SJCRH30 (cell line): ENCODE results near the gene GATA2. TPM values are rescaled to one million over a fixed set of nuclear protein-coding genes. Genes with fewer than 3 reads are reported as not detected.

Source experiments
- DNase-seq, 2 experiments: peaks; one replicate each; pipeline ENCODE4 v3.0.0-alpha.2; 2015 to 2020
- H3K27ac ChIP-seq: fragments of 250-450 bp; sonication (Bioruptor Pico); 2 replicates; pipeline ENCODE4 v1.5.1; 2020; ENCODE audit warnings: mild to moderate bottlenecking, moderate library complexity
- H3K27me3 ChIP-seq: fragments of 250-450 bp; sonication (Bioruptor Pico); 2 replicates; pipeline ENCODE4 v1.5.1; 2020; ENCODE audit warnings: mild to moderate bottlenecking, moderate library complexity
- H3K36me3 ChIP-seq: fragments of 250-450 bp; sonication (Bioruptor Pico); 2 replicates; pipeline ENCODE4 v1.5.1; 2020; ENCODE audit warnings: mild to moderate bottlenecking, moderate library complexity
- H3K4me1 ChIP-seq: fragments of 250-450 bp; sonication (Bioruptor Pico); 2 replicates; pipeline ENCODE4 v1.5.1; 2020; ENCODE audit warnings: mild to moderate bottlenecking, moderate library complexity
- H3K4me3 ChIP-seq: fragments of 250-450 bp; sonication (Bioruptor Pico); 2 replicates; pipeline ENCODE4 v1.5.1; 2020; ENCODE audit warnings: mild to moderate bottlenecking, moderate library complexity
- H3K9me3 ChIP-seq: fragments of 250-450 bp; sonication (Bioruptor Pico); replicated peaks from 2 replicates; pipeline ENCODE4 v1.5.1; 2020; ENCODE audit warnings: mild to moderate bottlenecking, moderate library complexity
- total RNA-seq: library from RNA; depleted of rRNA; stranded (reverse); fragments of >200 nt; shearing (Covaris generic); gene quantifications from 2 replicates; pipeline ENCODE4 v1.2.3, GENCODE V29; 2014

Gene GATA2
- total RNA-seq, 1 experiment from 2014 or later = 17.1 TPM

DNA sequence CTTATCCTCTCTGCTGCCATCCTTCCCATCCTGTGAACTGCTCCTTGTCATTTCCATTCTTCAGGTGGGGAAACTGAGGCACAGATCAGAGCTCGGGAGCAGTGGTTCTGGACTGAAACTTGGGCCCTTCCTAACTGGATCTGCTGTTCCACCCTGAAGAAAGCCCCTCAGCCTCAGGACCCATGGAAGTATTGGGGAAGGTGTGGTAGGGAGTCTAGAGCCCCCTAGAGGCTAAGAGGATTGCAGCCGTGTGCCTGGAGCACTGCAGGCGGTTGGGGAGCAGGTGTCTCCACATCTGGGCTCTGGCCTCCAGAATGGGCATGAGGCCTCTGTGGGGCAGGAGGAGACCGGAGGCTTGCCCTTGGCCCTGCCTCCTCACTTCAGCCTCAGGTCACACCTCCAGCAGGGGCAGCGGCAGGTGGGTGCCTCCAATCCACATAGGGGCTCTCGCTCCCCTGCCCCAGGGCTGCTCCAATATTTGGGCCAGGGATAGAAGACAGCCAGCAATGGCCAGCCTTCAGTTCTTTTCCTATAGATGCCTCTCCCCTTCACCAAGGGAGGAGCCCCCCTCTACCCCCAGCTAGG, 54.4 kb downstream of the GATA2 start:
- no peaks in the 10 kb centered on the region for H3K36me3 ChIP-seq
- H3K4me3 ChIP-seq = no peak overlapping the region
- no peak overlapping the region for H3K27ac ChIP-seq
- H3K4me1 ChIP-seq = no peaks in the 10 kb centered on the region
- DNase-seq = peak in 1 of 2 experiments; percentile 45
- 0 out of 2 replicates have a peak, but pooled peaks cover 8% of the 10 kb centered on the region for H3K27me3 ChIP-seq
- H3K9me3 ChIP-seq = no peaks in the 10 kb centered on the region

DNA sequence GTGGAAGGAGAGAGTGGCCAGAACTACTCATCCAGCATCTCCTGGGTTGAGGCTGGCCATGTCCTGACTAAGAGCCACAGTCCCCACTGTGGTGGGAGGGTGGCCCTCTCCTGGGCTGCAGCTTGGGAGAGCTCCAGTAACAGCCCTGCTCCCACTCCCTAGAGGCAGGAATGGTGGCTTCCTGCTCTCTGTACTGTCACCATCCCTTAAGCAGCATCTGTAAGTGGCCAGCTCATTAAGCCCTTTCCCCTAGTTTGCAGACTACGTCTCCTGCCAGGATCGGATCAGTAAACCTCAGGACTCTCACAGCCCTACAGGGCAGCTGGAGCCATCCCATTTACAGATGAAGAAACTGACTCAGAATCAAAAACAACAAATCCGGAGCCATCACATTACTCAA, 56.8 kb downstream of the GATA2 start:
- Histone ChIP-seq H3K4me1 (no peaks in the 10 kb centered on the region), H3K27me3 (peaks cover 27% of the 10 kb centered on the region)

GRCh38 chr3:128435561-128435960, 57.4 kb downstream of the GATA2 start:
- Histone ChIP-seq H3K36me3 (no peaks in the 10 kb centered on the region), H3K9me3 (no peaks in the 10 kb centered on the region), H3K4me1 (no peaks in the 10 kb centered on the region), H3K4me3 (no peak overlapping the region), H3K27me3 (peaks cover 31% of the 10 kb centered on the region), H3K27ac (no peak overlapping the region)
- no peak for DNase-seq

More for the DNA sequence above, 56.8 kb downstream of the GATA2 start:
- H3K4me3 ChIP-seq = no peak overlapping the region
- DNase-seq = no peak
- no peaks in the 10 kb centered on the region for H3K9me3 ChIP-seq
- no peaks in the 10 kb centered on the region for H3K36me3 ChIP-seq
- H3K27ac ChIP-seq = no peak overlapping the region

- no peaks in the 10 kb centered on the region for H3K4me1 ChIP-seq
- DNase-seq = peak in 1 of 2 experiments; percentile 26
- no peak overlapping the region for H3K4me3 ChIP-seq
- H3K9me3 ChIP-seq = no peaks in the 10 kb centered on the region
- H3K27ac ChIP-seq = no peak overlapping the region
- H3K36me3 ChIP-seq = no peaks in the 10 kb centered on the region
- peaks cover 36% of the 10 kb centered on the region for H3K27me3 ChIP-seq
Observed at GRCh38 chr3:128435058-128435457, 57.9 kb downstream of the GATA2 start.

DNA sequence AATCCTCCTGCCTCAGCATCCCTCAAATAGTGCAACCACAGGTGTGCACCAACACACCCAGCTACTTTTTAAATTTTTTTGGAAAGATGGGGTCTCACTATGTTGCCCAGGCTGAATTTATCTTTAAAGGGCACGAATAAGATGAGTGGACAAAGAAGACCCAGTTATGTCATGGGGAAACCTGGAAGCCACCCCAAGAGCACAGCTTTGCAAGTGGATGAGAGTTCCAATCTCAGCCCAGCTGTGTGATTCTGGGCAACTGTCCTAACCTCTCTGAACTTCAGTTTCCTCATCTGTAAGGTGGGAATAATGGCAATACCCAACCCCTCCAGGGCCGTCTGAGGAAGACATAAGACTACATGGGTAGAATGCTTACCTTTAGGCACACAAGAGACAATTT, 58.5 kb downstream of the GATA2 start:
- DNase-seq = no peak
- peaks cover 41% of the 10 kb centered on the region for H3K27me3 ChIP-seq
- no peak overlapping the region for H3K4me3 ChIP-seq
- no peaks in the 10 kb centered on the region for H3K36me3 ChIP-seq
- H3K27ac ChIP-seq = no peak overlapping the region
- H3K4me1 ChIP-seq = no peaks in the 10 kb centered on the region
- H3K9me3 ChIP-seq = no peaks in the 10 kb centered on the region

GRCh38 chr3:128433837-128434165, 59.2 kb downstream of the GATA2 start:
- Histone ChIP-seq H3K36me3 (no peaks in the 10 kb centered on the region), H3K4me3 (no peak overlapping the region), H3K27me3 (peaks cover 41% of the 10 kb centered on the region), H3K9me3 (no peaks in the 10 kb centered on the region), H3K4me1 (no peaks in the 10 kb centered on the region), H3K27ac (no peak overlapping the region)
- no peak for DNase-seq

GRCh38 chr3:128432971-128433836, 59.8 kb downstream of the GATA2 start:
- peak overlapping the region; percentile 41 for H3K4me3 ChIP-seq
- H3K27me3 ChIP-seq = peaks cover 41% of the 10 kb centered on the region
- no peak overlapping the region for H3K27ac ChIP-seq

DNA sequence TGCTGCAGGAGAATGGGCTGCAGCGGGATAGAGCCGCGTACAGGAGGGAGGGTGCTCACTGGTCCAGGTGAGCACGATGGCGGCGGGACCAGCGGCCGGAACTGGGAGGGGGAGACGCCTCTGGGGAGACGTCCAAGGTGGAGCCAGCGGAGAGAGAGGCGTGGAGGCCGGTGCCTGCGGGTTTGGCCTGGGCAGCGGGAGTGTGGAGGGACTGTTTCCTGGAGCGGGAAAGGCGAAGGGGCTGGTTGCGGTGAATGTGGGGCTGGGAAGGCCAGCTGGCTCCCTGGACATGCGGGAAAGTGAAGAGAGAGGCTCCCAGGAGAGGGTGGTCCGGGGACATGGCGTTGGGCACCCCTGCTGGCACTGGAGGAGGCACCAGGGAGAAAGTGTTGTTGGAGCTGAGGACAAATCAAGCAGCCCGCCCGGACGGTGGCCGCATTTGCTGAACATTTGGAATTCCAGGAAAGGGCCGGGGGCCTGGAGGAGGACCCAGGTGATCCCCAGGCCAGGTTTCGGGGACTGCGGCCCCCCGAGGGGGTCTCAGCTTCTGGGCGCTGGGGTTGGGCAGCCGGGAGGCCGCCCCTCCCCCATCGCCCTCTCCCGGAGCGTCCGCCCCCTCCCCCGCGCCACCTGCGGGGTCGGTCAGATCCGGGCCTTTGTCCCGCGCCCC, 60.6 kb downstream of the GATA2 start:
- Histone ChIP-seq H3K9me3 (no peaks in the 10 kb centered on the region), H3K27ac (no peak overlapping the region), H3K4me3 (peak overlapping the region; percentile 41), H3K36me3 (no peaks in the 10 kb centered on the region), H3K27me3 (peaks cover 41% of the 10 kb centered on the region), H3K4me1 (no peaks in the 10 kb centered on the region)
- DNase-seq = peak in 1 of 2 experiments; percentile 29

More at GRCh38 chr3:128432971-128433836, 59.8 kb downstream of the GATA2 start:
- no peaks in the 10 kb centered on the region for H3K4me1 ChIP-seq
- H3K9me3 ChIP-seq = no peaks in the 10 kb centered on the region
- DNase-seq = peak; percentile 26 to 39
- H3K36me3 ChIP-seq = no peaks in the 10 kb centered on the region

GRCh38 chr3:128431803-128432300, 61.1 kb downstream of the GATA2 start:
- H3K36me3 ChIP-seq = no peaks in the 10 kb centered on the region
- H3K4me1 ChIP-seq = no peaks in the 10 kb centered on the region
- H3K9me3 ChIP-seq = no peaks in the 10 kb centered on the region
- H3K27ac ChIP-seq = no peak overlapping the region
- H3K27me3 ChIP-seq = peaks cover 41% of the 10 kb centered on the region
- no peak for DNase-seq
- no peak overlapping the region for H3K4me3 ChIP-seq

DNA sequence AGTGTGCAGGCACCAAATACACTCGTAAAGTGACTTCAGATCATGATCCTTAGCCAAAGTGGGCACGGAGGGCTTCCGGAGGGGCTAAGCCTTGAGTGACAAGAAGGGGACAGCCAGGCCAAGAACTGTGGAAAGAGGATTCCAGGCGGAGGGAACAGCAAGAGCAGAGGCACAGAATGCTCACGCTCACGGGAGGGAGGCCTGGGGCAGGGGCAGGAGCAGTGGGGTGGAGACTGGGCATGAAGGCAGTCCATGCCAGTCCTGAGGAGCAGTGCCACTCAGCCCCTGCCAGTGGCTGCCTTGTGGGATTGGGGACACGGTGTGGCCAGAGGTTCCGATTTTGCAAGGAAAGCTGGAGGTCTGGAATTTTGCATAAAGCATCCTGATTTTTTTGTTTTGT, 62.3 kb downstream of the GATA2 start:
- Histone ChIP-seq H3K4me3 (no peak overlapping the region), H3K27ac (no peak overlapping the region), H3K9me3 (no peaks in the 10 kb centered on the region), H3K27me3 (peaks cover 41% of the 10 kb centered on the region), H3K36me3 (no peaks in the 10 kb centered on the region), H3K4me1 (no peaks in the 10 kb centered on the region)
- DNase-seq = no peak

DNA sequence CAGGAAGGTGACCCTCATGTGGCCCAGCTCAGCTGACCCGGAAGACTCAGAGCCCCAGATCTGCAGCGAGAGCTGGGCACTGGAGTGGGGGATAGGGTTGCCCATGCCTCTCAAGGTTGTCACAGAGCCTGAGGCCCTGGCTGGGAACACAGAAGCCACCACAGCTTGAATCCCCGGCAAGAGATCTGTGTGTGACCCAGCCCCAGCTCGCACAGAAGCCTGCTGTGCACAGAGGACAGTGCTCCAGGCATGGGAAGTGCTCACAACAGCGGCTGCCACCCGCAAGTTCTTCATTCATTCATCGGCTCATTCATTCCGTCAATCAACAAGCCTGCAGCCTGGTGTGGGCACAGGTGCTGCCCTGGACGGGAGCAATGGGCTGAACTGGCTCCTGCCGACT, 62.7 kb downstream of the GATA2 start:
- Histone ChIP-seq H3K9me3 (no peaks in the 10 kb centered on the region), H3K27me3 (peaks cover 41% of the 10 kb centered on the region), H3K36me3 (no peaks in the 10 kb centered on the region), H3K4me1 (no peaks in the 10 kb centered on the region), H3K27ac (no peak overlapping the region), H3K4me3 (no peak overlapping the region)
- no peak for DNase-seq

- Histone ChIP-seq H3K27ac (no peak overlapping the region), H3K4me3 (no peak overlapping the region), H3K9me3 (no peaks in the 10 kb centered on the region), H3K27me3 (peaks cover 43% of the 10 kb centered on the region), H3K4me1 (no peaks in the 10 kb centered on the region), H3K36me3 (no peaks in the 10 kb centered on the region)
- DNase-seq = no peak
Observed at GRCh38 chr3:128429751-128430150, 63.2 kb downstream of the GATA2 start.
